Hematopoietic multipotent progenitor cell treated with erythropoietin and hydrocortisone succinate and interleukin-3 and kit ligand, for 8 days (in vitro differentiated cells): ENCODE data around the gene C4orf17.

Source experiments
- DNase-seq: peaks from one replicate; pipeline ENCODE4 v3.0.0-alpha.2; 2015

C4orf17 gene

DNA sequence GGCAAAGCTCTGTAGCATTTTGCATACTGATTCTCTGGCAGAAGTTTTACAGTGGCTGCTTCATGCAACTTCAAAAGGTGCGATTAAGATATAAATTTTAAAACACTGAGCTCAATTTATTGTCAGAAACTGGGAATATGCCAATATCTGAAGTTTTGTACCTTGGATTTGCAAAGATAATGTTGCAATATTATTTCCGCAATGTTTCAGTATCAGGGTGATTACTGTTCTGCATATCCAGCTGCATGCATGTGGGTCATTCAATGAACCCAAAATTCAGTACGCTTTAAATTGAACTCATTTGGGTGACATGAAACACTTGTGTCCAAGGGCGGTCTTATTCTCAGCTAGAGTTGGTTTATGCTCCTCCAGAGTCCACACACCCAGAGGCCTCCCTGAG is 26.9 kb downstream of the C4orf17 start:
- DNase-seq = no peak

DNA sequence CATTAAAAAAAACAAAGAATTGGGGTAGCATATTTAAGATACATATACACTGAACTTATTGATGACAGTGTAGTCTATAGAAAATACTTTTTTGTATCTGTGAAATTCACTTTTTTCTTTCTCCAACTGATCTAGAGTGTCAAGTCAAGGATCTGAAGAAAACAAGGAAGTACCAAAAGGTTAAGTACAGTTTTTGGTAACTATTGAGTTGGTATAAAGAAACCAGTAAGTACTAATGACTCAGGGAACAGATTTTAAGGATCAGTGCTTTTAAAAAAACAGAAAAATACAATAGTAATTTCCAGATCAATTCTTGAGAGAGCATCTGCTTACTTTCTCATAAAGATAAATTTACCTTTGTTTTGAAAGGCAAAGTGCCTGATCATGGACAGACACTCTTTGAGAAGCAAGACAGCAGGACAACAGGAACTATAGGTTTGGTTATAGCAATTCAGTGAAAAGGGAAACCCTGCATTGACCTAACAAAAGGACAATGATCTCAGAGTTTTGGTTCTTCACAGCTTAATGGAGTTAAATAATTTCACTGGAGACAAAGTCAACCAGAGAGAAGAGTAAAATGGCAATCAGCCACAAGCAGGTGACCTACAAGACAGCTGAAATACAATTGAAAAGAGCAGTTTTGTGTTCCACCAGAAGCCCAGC is 29.6 kb downstream of the C4orf17 start:
- DNase-seq = no peak

DNA sequence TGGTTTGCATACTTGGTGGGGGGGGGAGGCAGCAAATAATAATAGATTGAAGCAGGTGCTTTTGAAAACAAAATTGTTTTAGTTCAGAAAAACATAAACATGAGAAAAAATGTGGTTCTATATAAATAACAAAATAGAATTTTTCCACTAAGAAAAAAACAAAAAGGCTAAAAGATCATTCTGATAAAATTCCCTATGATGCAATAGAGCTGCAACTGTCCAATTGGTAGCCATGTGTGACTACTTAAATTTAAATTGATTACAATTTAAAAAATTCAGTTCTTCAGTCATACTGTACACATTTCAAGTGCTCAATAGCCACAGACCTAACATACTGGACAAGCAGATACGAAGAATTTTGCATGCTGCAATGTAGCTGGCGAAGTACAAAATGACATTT is 42.1 kb downstream of the C4orf17 start:
- no peak for DNase-seq

DNA sequence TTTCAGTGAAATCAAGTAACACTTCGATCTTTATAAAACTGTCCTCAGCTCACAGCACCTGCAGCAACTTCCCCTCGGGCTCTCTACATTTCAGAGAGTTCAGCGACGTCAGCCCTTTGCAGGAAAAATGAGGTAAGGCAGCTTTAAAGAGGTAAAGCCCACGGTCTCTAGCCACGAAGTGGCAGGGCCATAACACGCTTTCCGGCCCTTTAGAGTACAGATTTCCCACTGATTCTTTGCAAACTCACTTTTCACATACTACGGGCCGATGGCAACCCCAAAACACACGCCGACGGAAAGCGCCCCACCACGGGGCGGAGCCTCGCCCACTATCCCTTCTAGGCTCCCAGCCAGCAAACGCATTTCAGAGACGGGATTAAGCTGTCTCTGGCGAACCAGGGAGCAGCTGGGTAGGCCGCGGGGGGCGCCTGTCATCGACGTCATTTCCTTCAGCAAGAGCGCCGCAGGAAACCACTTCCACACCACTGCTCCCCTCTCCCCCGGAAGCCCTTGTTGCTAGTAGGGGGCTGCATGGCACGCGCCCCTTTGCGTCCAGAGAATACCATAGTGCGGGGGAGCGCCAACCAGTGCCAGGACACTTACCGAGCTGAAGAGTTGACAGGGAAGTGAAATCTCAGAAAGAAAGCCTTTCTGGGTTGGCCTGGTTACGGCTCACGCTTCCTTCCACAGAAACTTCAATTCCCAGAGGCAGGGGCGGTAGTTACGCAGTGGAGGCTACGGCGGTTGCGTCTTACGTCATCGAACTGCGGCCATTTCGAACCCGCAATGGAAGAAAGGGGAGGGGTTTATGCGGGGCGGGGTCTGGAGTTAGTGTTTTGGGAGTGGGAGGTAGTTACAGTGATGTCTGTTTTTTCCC is 52.7 kb downstream of the C4orf17 start, which contains the start of gene TRMT10A:
TSS of gene TRMT10A (minus strand) at position 730 of the 877 bp plus-strand sequence. CDS start 4,701 bp downstream, outside the sequence.
- peak; percentile 98 for DNase-seq

DNA sequence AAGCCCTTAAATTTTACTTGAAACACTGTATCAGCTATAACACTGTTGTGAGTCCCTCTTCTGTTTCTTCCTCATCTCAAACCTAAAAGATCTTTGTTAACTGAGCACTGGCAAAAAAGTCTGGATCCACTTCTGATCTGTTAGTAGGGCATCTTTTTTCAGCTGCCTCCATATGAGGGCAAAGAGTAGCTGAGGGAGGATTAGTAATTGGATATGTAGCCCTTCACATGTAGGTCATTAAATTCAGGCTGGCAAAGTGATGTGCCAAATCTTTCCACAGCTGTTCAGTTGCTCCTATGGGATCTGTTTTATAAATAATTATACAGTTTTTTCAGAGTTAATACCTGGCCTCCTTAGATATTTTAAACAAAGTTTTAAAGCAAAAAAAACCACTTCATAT is 54.1 kb downstream of the C4orf17 start:
- DNase-seq = no peak

DNA sequence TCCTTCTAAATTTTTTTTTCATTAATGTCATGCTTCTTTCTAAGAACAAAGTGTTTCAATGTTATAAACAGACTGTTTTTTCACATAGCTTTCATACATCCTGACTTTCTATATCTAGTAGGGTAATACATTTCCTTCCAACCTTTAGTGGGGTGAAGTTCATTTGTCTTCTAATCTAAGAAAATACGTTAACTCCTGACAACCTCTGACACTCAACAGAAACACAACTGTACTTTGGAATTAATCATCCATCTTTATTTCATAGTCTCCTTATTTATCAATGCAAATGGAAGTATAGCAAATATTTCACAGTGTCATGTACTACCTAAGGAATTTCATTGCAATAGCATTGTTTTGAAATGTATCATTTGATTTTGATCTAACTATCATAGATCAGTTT is 61.1 kb downstream of the C4orf17 start:
- DNase-seq = no peak

DNA sequence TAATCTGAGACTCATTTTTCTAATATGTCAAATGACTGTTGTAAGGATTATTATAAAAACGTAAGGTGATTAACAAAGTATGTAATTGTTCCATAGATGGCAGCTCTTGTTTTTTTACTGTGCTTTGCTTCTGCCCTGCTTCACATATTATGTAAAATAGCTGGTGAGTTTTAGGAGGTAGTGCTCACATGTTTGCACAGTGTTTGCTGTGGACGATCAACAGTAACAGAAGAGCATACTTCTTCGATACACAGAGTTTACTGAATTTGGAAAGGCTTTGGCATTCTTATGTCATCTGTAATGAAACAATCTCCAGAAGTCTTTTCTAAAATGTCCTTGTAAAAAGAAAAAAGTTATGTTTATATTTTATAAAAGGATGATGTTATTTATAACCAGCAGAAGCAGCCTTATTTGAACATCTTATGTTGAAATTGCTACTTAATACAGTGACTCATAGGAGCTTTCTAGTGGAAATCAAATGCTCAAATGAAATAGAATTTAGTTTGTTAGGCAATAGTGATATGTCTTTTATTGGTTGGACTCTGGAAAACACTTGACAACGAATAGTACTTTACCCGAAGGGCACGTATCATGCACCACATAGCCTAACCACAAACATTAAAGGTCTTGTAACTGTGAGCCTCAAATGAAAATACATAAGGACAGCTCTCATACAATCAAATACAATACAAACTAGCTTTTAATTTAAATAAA is 61.9 kb downstream of the C4orf17 start:
- no peak for DNase-seq

DNA sequence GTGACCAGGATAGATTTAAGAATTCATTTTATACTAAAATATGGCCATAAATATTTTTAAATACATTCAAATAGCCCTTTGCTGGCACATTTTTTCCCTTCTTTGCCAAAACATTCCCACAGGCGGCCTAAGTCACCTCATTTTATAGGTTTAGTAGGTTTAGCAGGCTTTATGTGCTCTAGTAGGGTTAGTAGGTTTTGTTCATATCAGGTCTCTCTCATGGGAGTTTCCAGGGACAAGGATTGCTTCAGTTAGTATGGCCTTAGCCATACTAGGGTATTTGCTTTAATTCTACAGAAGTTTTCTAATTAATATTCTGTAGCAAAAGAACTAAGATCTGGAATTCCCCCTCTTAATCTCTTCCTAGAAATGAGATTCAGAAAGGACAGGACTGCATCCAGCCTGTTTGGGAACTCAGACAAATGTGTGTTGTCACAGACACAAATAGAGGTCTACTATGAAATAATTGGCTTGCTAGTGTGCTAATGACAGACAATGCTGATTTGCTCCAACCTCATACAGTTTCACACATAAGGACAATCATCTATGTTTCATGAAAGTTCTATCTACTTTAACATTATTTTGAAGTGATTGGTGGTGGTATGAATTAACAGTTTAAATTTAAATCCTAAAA is 63.0 kb downstream of the C4orf17 start:
- DNase-seq = no peak

DNA sequence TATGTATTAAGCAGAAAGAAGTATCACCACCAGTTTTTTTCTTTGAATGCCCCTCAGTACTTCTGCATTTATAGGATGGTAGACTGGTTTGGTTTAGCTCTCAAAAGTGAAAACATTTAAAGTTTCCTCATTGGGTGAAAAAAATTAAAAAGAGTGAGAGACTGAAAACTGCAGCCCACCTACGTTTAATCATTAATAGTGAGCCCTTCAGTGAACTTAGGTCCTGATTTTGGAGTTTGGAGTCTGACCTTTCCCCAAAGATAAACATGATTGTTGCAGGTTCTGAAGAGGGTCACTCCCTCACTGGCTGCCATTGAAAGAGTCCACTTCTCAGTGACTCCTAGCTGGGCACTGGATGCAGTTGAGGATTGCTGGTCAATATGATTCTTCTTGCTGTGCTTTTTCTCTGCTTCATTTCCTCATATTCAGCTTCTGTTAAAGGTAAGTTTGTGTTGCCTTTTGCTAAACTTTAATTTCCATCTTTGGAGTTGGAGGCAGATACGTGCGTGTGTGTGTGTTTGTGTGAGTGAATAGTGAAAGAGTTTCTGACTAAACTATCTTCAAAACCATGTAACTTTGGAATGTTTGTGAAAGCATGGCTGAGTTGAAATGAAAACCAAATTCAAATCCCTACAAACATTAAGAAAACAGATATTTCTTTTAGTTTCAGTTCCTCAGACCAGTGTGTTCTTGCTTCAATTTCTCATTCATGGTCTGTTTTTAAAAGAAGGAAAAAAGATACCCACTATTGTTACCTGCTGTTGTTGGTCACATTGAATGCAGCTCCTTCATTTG is 63.9 kb downstream of the C4orf17 start, which contains the start of gene MTTP:
TSS of gene MTTP (plus strand) at position 295 of the 795 bp plus-strand sequence. CDS start at position 381, 86 bp downstream.
- DNase-seq = no peak

DNA sequence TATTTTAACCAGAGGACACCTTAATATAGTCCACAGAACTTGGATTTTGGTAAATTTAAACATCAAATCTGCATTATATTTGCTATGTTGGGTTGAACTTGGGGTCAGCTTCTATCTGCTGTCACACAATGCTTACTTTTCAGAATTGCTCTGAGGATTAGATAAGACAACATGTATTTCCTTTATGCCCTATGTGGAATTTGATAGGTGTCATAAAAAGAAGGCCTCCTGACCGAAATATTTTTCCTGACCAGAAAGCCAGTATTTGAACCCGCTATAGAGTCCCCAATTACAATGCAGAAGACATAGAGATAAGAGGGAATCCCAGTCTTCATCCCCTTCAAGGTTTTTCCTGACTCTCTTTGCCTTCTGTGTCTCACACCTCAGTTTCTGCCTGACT is 67.9 kb downstream of the C4orf17 start:
- DNase-seq = no peak

DNA sequence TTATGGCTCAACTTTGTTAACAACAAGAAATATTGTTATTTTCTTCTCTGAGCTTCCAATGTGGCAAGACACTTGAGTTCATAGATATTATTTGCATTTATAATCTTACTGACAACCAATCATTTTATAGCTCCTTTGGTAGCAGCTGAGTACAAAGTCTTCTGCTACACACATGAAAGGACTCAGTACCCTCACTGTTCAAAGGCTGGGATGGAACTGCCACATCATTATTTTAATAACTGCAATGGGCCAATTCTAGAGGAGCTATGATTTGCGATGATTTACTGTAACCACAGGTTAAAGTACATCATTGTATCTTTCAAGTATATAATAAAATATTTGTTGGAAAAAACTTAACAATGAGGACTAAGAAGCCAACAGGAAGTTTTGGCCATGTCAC is 74.7 kb downstream of the C4orf17 start:
- no peak for DNase-seq

DNA sequence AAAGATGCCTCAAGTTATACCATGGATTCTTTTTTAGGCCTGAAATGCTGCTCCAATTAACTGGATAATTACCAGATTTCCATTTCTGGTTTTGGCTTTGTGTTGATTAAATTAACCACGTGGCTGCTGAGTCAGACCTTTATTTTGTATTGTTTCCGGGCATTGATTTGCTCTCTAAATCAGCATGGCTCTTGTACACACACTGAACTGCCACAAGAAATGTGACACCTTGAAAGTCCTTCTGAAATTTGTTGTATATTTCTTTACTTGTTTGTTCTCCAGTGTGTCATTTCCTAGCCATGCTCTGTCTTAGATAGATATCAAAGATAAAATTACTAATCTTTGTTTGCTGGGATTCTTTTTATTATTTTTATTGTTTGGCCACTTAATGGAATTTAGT is 75.5 kb downstream of the C4orf17 start:
- DNase-seq = no peak

DNA sequence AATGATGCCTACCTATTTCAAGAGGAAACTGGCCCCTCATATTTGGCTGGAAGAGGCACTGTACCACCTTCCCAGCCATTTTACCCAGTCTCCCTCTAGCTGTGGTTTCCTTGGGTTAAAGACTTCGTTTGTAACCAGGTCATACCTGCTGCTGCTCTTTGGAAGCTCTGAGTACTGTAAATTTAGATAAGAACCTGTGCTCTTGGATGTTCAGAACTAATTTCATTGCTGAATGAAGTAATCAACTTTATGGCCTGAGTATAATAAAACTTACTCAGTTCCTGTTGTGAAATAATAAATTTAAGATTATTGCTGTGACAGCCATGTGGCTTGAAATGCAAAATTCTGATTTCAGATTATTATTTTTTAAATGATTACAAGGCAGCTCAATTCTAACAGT is 76.0 kb downstream of the C4orf17 start:
- DNase-seq = no peak

DNA sequence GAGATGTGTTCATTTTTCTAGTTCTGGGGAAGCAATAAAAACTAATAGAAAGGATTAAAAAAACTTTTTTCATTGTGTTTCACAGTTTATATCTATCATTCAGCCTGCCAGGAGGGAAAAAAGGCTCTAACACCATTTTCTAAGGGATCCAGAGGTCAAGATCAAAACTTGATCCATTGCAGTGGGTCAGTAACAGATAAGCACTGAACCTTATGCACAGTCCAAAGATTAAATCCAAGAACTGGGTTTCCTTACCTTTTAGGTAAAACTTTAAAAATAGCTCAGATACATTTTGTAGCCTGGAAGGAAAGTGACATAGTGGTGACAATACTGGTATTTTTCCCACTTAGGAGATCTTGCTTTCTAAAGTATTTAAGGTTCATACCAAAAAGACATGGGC is 76.5 kb downstream of the C4orf17 start:
- no peak for DNase-seq

DNA sequence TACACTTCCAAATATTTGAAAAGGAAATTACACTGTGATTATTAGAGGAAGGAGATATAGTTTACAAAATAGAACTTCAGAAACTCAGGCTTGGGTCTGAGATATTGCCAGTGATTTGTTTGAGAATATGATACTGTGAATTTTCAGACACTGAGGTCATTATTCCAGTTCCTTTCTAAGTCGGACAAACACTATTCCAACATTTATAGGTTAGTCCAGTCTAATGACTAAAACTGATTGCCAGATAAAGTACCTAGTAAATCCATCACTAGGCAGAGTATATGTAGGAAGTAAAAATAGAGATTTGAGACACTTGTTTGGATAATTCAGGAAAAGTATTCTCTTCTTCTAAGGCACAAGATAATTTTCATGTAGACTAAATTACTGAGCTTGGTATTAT is 77.0 kb downstream of the C4orf17 start:
- DNase-seq = no peak

DNA sequence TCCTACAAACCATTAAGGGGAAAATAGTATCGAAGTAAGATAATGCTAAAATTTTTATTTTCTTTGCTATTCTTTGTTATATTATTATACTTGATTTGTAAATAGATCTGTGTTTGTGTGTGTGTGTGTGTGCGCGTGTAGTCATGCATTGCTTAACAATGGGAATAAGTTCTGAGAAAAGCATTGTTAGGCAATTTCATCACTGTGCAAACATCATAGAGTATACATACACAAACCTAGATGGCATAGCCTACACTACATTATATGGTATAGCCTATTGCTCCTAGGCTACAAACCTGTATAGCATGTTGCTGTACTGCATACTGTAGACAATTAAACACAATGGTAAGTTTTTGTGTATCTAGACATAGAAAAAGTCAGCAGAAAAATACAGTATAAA is 80.9 kb downstream of the C4orf17 start:
- DNase-seq = no peak
